Measurements from ENCODE around the gene DENND5B.
"Not testable (repeated sequence)": the region's sequence is repeated elsewhere in the genome, so short reads cannot be mapped to it uniquely, and the experiment has no call there.

Gene DENND5B

DNA sequence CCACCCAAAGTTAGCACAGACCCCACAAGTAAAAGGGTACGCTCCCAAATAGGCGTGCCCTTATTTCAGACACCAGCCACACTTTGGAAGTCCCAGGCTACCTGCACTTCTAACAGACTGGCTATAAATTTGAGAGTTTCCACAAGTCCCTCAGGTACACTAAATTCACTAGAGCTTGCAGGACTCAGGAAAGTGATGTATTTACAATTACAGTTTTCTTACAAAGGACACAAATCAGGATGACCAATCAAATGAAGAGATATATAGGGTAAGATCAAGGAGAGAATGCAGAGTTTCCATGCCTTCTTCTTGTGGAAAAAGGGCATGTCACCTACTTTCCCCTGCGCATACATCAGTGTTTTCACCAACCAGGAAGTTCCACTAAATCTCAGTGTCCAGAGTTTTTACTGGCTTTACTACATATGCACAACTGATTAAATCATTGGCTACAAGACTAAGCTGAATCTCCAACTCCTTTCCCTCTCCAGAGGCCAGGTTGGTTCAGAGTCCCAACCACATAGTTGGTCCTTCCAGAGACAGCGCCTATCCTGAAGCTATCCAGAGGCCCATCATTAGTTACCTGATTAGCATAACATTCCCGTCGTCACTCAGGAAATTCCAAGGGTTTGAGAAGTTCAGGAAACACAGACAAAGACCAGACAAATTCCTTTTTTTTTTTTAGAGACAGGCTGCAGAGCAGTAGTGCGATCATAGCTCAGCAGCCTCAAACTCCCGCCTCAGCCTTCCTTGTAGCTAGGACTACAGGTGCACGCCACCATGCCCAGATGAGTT lies 84.2 kb downstream of the DENND5B start:
- no peak for DNase-seq (ENCODE audit: low read depth in 3 of 3)

DNA sequence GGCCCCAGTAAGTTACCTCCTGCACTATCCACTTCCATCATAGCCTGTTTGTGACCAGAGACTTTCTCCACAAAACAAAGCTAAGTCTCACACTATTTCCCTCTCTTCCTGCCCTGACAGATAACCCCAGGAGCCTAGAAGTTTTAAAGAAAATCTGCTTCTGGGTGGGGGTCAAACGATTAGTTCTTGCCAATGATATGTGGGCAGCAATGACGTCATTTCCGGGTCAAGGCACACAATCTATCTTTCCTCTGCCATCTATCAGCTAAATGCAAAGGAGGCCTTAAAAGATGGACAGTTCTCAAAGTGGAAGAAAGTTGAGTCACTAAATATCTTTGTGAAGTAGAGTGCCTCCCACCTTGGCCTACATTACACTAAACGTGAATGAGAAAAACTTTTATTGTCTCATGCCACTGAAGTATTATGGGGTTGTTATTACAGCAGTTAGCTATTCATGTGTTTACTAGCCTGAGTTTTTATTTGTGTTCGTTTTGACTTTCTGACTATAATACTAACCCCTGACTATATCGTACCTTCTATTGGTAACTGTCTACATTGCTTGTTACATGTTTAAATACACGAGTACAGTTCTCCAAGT lies 86.2 kb downstream of the DENND5B start:
- DNase-seq (ENCODE audit: low read depth in 3 of 3), result no peak

DNA sequence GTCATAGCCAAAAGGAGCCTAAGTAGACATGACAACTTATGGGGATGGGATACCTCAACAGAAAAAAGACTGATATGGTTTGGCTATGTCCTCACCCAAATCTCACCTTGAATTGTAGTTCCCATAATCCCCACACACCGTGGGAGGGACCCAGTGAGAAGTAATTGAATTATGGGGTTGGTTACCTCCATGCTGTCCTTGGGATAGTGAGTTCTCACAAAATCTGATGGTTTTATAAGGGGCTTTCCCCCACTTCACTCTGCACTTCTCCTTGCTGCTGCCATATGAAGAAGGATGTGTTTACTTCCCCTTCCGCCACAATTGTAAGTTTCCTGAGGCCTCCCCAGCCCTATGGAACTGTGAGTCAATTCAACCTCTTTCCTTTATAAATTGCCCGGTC lies 89.9 kb downstream of the DENND5B start:
- not testable (repeated sequence) for DNase-seq (ENCODE audit: low read depth in 3 of 3)

DNA sequence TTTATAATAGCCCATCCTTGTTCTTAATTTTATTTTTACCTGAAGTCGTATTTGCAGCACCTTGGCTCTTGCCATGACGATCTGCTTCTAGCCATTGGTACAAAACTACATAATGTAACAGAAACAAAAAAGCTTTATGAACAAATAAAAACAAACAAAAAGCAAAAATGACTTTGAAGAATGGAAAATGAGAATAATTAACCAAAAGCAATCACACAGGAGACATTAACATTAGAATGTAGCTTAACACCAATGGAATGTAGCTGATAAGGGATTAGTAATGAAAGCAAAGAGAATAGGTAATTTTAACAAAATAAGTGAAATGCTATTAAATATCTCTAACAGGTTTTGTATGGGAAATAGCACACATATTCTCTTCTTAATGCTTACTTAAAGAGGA lies 91.4 kb downstream of the DENND5B start:
- no peak for DNase-seq (ENCODE audit: low read depth in 3 of 3)

DNA sequence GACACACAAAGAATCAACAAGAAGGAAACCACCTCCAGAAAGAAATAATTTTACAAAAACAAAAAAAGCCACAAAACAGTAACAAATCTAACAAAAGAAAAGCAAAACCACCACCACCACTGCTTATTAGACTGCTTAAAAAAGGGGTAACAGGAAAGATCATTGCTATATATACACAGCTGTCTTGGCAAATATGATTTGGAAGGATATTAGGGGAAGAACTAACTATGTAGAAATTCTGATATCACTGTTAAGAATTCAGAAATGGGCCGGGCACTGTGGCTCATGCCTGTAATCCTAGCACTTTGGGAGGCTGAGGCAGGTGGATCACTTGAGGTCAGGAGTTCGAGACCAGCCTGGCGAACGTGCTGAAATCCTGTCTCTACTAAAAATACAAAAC lies 92.5 kb downstream of the DENND5B start:
- DNase-seq (ENCODE audit: low read depth in 3 of 3), result no peak

DNA sequence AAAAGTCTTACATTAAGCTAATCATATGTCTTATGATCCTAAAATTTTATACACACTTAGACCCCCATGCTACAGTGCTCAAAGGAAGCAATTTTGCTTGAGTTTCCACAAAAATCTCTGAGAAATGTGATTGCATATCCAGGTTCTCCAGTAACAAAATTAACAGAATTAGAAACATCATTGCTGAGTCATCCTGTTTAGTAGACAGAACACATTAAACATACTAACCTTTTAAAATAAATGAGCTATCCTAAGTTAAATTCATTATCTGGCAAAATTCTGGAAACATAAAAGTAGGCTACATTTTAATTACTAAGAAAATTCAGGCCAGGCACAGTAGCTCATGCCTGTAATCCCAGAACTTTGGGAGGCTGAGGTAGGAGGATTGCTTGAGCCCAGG lies 94.7 kb downstream of the DENND5B start:
- no peak for DNase-seq (ENCODE audit: low read depth in 3 of 3)

DNA sequence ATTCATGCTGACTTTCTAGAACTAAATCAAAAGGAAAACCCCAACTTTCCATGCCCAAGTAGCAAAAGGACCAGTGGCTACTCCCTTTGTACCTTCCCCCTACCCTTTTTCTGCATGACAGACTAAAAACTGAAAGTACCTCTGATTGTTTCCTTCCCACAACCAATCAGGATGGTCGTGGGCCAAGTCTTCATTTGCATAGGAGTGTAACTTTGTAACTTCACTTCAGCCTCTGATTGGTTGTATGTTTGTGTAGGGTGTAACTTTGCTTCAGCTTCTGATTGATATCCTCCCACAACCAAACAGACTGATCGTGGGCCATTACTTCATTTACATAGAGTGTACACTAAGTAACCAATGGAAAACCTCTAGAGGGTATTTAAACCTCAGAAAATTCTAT lies 96.5 kb downstream of the DENND5B start:
- no peak for DNase-seq (ENCODE audit: low read depth in 3 of 3)

DNA sequence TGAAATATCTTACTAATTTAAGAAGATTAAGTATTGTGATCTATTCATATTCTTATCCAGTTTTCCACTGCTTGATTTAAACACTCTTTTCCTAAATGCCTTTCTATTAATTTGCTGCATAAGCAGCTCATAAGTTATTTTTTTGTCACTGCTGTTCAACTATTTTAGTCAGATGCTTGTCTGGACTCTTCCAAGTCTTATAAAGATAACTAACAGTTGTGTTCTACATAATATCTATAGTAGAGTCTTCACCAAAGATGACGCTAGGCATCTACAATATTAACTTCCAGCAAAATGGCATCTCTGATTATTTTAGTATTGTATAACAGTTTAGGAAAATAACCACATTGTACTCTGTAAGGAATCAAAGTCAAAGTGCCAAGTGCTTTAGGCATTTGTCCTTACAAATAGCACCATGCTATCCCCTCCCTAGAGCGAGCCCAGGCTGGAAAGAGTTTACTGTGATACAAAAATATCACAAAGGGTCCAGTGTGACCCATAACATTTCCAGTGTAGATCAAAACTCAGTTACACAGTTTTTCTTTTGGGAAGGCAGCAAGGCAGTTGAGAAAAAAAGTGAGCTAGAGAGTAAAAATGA lies 98.2 kb downstream of the DENND5B start:
- no peak for DNase-seq (ENCODE audit: low read depth in 3 of 3)

DNA sequence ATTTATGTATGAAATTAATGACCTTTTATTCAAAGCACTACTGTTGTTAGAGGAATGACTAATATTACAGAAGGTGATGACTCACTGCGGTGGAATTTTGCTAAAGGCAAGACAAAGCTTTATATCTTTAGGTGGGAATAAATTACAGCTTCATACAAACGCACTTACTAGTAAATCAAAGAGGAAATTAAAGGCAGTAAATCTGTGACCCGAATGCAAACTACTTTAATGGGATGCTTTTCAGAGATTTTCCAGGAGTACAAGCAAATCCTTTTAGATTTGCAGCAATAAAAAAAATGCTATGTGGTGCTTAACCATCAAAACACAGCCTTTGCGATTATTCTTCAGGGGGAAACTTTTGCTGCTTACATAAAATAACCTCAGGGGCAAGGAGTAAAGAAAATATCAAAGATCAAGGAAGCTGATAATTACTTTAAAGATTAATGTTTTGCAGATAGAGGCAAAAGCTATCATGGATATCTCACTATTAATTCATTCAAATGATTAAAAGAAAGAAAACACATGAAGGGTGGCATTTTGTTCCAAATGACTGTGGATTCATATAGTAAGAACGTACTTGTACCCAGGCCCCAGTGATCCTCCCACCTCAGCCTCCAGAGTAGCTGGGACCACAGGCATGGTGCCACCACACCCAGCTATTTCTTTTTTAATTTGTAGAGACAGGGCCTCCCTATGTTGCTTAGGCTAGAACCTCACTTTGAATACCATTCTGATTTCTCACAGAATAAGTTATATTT lies 98.9 kb downstream of the DENND5B start:
- no peak for DNase-seq (ENCODE audit: low read depth in 3 of 3)

DNA sequence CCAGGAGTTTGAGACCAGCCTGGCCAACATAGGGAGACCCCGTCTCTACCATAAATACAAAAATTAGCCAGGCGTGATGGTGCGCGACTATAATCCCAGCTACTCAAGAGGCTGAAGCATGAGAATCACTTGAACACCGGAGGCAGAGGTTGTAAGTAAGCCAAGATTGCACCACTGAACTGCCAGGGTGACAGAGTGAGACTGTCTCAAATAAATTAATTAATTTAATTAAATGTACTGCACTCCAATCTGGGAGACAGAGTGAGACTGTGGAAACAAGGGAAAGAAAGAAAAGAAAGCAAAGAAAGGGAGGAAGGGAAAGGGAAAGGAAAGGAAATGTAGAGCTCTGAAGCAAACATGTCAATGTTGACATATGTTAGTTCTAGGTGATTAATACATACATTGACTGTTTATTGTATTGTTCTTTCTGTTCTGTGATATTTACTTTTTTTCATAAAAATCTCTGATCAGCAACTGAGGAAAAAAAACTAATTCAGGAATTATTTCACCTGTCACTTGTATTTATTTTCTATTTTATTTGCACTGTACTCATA lies 99.6 kb downstream of the DENND5B start:
- no peak for DNase-seq (ENCODE audit: low read depth in 3 of 3)

DNA sequence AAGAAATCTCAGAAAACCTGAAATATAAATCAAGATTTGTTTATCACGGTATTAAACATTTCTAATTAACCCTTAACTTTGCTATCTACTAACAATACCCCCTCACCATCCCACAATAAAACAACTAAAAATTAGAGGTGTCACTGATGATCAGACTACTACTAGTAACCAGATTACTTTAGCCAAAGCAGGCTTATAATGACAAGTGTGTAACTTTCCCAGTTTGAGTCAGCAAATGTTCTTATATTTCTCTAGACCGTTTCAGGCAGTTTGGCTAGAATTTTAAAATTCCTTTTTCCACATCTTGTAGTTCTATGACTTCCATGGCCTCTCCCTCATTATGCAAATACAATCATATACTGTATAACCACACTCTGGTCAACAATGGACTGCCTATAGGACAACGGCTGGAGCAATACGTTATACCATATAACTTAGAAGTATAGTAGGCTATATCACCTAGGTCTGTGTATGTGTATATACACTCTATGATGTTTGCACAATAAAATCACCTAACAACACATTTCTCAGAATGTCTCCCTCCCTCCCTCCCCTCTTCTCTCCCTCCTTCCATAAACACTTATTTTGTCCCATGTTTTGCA lies 102.1 kb downstream of the DENND5B start:
- no peak for DNase-seq (ENCODE audit: low read depth in 3 of 3)

DNA sequence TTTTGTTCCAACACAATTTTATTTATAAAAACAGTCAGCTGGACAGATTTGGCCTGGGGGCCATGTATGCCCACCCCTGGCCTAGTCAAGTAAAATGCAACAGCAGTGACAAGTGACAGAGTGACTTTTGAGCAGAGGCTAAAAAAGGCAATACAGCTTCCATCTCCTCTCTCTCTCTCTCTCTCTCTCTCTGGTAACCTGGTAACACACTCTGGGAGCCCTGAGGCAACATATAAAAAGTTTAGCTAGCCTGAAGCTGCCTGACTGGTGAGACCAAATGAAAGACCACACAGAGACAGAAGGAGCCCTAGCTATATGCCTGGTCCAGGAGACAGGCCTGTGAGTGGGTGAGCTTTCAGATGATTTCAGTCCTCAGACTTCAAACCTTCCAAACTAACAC lies 105.4 kb downstream of the DENND5B start:
- no peak for DNase-seq (ENCODE audit: low read depth in 3 of 3)

DNA sequence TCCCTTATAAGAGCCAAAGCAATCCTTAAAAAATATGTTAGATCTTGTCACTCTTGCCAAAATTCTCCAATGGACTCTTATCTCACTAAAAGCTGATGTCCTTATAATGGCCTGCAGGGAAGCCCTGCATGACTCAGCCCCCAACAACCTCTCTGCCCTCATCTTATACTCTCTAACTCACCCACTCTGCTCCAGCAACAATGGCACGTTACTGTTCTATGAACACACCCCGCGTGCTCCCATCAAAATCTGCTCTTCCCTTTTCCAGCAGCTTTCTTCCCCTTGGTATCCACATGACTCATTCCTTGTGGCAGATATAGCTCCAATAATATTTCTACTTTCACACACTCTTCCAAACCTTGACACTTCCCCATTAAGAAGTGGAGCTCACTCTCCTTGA lies 108.1 kb downstream of the DENND5B start:
- DNase-seq (ENCODE audit: low read depth in 3 of 3), result no peak

DNA sequence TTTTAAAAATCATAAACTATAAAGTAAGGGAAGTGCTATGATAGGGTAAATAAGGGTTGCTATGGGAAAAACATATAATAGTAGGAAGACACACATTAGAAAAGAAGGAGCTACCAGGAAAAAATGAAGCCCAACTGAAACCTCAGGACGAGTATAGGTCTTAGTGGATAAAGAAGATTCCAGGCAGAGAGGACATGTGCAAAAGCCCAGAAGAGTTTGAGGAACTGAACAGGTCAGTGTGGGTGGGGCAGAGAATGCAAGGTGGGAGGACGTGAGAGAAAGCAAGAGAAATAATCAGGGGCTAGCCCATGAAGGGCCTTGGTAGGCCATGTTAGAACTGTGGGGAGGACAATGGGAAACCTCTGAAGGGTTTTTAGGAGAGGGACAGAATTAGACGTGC lies 109.5 kb downstream of the DENND5B start:
- DNase-seq (ENCODE audit: low read depth in 3 of 3), result no peak

DNA sequence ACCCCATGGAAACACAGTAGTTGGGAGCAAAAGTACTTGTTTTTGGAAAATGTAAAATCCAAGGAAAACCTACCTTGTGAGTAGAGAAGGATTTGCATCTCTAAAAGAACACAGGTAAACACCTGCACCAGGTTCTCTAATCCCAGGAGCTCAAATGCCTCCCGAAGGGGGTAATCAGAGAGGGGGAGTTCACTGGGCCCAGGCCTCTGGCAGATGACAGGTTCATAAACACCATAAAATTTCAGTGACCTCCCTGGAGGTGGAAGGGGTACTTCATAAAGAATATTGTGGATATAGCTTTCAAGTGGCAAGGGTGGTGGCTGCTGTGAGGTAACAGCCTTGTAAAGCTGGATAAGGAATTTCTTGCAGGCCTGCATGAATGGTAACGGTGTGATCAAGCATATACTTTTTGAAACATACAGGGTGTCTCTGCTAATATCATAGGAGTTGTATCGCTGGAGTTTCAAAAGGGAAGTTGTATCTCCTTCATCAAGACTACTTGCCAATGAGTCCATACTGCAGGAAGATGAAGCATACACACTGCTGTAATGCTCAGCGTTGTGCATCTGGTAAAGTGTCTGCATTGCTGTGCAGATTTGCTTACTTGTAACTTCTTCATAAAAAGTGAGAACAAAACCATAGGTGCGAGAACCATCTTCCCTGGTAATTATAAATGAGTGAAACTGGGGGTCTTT lies 111.3 kb downstream of the DENND5B start:
- DNase-seq (ENCODE audit: low read depth in 3 of 3), result no peak

DNA sequence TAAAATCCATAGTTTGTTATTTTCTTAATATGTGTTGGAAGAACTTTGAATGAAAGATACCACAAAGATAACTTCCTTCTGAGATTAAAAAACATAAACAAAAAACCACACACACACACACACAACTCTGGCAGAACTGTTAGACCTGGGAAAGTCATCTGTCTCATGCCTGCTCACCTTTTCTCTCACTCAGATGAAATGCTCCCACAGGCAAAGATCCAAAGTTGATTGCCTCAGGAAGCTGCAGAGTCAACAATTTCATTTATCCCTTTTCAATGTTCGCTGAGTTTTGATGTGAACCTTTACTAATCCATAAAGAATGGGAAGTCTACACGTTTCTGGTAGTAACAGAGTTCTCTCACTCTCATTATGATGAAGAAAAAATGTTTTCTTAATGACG lies 112.0 kb downstream of the DENND5B start:
- no peak for DNase-seq (ENCODE audit: low read depth in 3 of 3)

DNA sequence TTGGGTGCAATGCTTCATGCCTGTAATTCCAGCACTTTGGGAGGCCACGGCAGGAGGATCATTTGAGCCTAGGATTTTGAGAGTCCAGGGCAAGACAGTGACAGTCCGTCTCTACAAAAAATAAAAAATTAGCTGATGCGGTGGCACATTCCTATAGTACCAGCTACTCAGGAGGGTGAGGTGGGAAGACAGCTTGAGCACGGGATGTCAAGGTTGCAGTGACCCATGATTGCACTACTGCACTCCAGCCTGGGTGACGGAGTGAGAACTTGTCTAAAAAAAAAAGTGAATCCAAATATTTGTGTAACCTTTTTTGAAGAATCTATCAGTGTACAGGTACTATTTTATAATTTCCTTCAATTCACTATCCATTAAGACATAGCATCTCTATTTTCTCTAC lies 112.5 kb downstream of the DENND5B start:
- DNase-seq (ENCODE audit: low read depth in 3 of 3), result no peak

DNA sequence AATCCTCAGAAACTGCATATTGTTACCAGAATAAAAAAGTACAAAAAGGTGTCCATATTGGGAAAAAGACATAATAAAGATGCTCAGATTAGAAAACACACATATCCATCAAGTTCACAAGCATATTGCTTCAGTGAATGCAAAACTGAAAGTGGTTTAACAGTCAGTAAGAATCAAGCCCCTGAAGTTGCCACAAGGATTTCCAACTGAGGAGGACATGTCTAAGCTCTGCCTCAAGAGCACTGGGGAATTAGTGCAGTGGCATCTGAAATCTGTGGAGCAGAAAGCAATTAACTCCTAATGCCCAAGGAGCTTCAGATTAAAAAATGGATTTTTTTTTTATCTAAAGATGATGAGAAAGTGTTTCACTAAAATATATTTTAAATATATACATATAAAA lies 113.2 kb downstream of the DENND5B start:
- DNase-seq (ENCODE audit: low read depth in 3 of 3), result no peak

DNA sequence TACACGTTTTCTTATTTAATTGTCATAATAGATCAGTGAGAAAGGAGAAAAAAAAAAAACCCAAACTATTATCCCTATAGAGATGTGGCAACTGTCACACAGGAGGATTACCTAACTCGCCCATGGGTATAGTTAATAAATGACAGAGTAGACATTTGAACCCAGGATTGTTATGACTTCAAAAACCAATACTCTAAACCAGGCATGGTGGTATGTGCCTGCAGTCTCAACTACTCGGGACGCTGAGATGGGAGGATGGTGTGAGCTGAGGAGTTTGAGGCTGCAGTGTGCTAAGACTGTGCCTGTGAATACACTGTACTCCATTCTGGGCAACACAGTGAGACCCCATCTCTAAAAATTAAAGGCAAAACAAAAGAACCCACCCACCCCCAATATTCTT lies 114.5 kb downstream of the DENND5B start:
- DNase-seq (ENCODE audit: low read depth in 3 of 3), result no peak

DNA sequence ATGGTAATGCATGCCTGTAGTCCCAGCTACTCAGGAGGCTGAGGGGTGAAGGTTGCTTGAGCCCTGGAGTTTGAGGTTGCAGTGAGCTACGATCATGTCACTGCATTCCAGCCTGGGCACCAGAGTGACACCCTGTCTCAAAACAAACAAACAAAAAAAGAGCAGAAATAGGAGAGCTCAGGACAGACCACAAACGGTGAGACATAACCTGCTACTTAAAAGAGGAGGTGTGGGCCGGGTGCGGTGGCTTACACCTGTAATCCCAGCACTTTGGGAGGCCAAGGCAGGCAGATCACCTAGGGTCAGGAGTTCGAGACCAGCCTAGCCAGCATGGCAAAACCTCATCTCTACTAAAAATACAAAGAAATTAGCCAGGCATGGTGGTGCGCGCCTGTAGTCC lies 115.3 kb downstream of the DENND5B start:
- DNase-seq (ENCODE audit: low read depth in 3 of 3), result not testable (repeated sequence)

DNA sequence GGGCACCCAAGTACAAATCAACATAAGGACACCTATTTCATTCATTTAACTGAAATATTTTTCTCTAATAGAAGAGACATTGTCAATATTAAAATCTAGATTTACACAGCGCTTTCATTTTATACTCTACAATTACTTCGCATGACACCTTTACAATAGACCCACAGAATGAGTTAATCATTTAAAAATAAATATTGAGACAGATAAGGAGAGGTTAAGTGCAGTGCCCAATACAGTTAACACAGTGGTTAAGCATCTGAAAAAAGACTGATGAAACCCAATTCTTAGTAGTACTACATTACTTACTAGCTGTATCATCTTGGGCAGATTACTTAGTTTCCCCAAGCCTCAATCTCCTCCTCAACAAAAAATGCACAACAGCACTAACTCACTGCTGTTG lies 116.2 kb downstream of the DENND5B start:
- no peak for DNase-seq (ENCODE audit: low read depth in 3 of 3)
